Esophagus (tissue), 2 donors: ENCODE data around the gene BPTF. TPM values are rescaled to one million over a fixed set of nuclear protein-coding genes. Genes with fewer than 3 reads are reported as not detected.
"Not testable (repeated sequence)": the region's sequence is repeated elsewhere in the genome, so short reads cannot be mapped to it uniquely, and the experiment has no call there.

Source experiments
- H3K27ac ChIP-seq, 2 donors: one replicate each; pipeline ENCODE4 v1.5.1; 2013; ENCODE audit warnings: low read depth in 2 of 2, mild to moderate bottlenecking in 2 of 2, inconsistent platforms in 1 of 2, low read length in 1 of 2, moderate library complexity in 1 of 2
- H3K27me3 ChIP-seq, 2 donors: one replicate each; pipeline ENCODE4 v1.6.1; 2013; ENCODE audit warnings: low read length in 2 of 2, control low read depth in 1 of 2, mild to moderate bottlenecking in 1 of 2; ENCODE audit not compliant: insufficient read depth in 2 of 2, control insufficient read depth in 1 of 2
- H3K36me3 ChIP-seq, 2 donors: one replicate each; pipeline ENCODE4 v1.6.1; 2013; ENCODE audit warnings: low read length in 1 of 2; ENCODE audit not compliant: control insufficient read depth in 2 of 2, insufficient read depth in 2 of 2
- H3K4me1 ChIP-seq, 2 donors: one replicate each; pipeline ENCODE4 v1.6.1; 2013; ENCODE audit warnings: low read length in 1 of 2; ENCODE audit not compliant: control insufficient read depth in 2 of 2, insufficient read depth in 2 of 2
- H3K4me3 ChIP-seq, 2 donors: one replicate each; pipeline ENCODE4 v1.5.1; 2013; ENCODE audit warnings: low read length in 2 of 2, mild to moderate bottlenecking in 2 of 2, low read depth in 1 of 2, moderate library complexity in 1 of 2
- H3K9me3 ChIP-seq, 2 donors: one replicate each; pipeline ENCODE4 v1.6.1; 2013; ENCODE audit warnings: mild to moderate bottlenecking in 2 of 2, low read depth in 1 of 2, low read length in 1 of 2, moderate library complexity in 1 of 2; ENCODE audit not compliant: control insufficient read depth in 2 of 2, insufficient read depth in 1 of 2
- WGBS, 2 donors: extraction: QIAGEN DNeasy Blood & Tissue Kit; methylation state at CpG; one replicate each; pipeline ENCODE4 v1.1.7; 2013; 5-methylcytosine and 5-hydroxymethylcytosine counted together
- polyA plus RNA-seq, 2 donors: library from polyadenylated mRNA; stranded (reverse); fragments of 200-250 nt; gene quantifications; one replicate each; pipeline ENCODE4 v1.2.3, GENCODE V29; 2013
- donor health status: healthy with polysubstance abuse.
- donor health status: Bipolar disorder and iron deficiency.

BPTF gene
- polyA plus RNA-seq, 2 donors, result 14.5 to 17.8 TPM

DNA sequence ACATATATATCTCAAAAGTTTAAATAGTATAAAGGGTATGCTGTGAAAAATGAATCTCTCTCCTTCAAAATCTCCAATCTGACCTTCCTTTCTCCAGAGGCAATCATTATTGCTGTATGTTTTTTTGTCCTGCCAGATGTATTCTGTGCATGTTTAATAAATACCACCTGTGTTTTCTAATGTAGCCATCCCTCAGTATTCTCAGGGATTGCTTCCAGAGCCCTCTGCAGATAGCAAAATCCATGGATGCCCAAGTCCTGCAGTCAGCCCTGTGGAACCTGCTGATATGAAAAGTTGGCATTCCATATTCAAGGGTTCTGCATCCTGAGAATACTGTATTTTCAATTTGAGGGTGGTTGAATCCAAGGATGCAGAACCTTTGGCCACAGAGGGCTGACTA is 42.9 kb downstream of the BPTF start:
- H3K9me3 ChIP-seq, result no peaks in the 10 kb centered on the region
- no peaks in the 10 kb centered on the region for H3K36me3 ChIP-seq
- no peaks in the 10 kb centered on the region for H3K27me3 ChIP-seq
- no peak overlapping the region for H3K4me3 ChIP-seq
- H3K27ac ChIP-seq, result no peak overlapping the region
- no peaks in the 10 kb centered on the region for H3K4me1 ChIP-seq

DNA sequence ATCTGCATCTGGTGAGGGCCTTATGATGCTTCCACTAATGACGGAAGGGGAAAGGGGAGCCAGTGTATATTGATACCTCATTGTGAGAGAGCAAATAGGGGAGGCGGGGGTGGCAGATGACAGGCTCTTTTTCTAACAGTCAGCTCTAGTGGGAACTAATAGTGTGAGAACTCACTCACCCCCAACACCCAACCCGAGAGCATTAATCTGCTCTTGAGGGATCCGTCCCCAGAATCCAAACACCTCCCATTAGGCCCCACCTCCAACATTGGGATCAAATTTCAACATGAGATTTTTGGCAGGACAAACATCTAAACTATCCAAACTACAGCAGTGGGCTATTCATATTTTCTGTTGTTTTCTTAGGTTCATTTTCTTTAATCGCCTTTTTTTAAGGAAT is 54.4 kb downstream of the BPTF start:
- Histone ChIP-seq H3K36me3 (peaks cover 0 to 5% of the 10 kb centered on the region in 2 donors), H3K27me3 (no peaks in the 10 kb centered on the region), H3K27ac (no peak overlapping the region), H3K9me3 (no peaks in the 10 kb centered on the region), H3K4me1 (no peaks in the 10 kb centered on the region), H3K4me3 (no peak overlapping the region)
- 86 to 90% methylated on average over 5 of the region's 5 CpGs for WGBS, 2 donors

DNA sequence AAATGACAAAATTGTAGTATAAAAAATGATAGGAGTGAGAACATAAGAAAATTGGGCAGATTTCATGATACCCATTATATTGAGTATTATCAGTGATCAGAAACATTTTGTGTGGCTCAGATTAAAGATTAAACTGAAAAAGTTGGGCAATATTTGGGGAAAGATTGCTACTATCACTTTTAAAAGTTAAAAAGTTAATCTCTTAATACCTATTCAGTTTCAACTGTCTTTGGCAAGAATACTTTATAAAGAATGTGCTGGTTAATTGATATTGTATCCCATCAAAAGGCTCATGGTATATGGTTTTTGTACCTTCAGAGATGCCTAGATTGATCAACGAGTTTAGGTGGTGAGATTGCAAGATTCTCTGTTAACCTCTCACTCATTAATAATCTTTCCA is 55.8 kb downstream of the BPTF start:
- no peak overlapping the region for H3K27ac ChIP-seq
- no peaks in the 10 kb centered on the region for H3K4me1 ChIP-seq
- peaks cover 0 to 2% of the 10 kb centered on the region in 2 donors for H3K36me3 ChIP-seq
- WGBS, 2 donors, result 84 to 90% methylated on average over 1 of the region's 1 CpG
- H3K27me3 ChIP-seq, result no peaks in the 10 kb centered on the region
- H3K9me3 ChIP-seq, result no peaks in the 10 kb centered on the region
- no peak overlapping the region for H3K4me3 ChIP-seq

DNA sequence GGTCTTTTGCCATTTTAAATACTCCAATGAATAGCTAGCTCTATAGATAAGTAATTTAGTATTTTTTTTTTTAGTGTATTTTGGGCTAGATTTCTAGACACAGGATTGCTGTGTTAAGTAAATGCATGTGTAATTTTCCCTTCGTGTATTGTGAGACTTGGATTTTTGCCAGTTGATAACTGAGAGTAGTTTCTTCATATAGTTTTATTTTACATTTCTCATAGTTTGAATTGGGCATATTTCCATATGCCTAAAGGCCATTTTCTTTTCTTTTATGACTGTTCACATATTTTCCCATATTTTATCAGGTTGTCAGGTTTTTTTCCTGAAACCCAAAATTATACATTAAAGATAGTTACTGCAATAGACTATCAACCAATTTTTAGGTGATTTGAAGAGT is 59.4 kb downstream of the BPTF start:
- WGBS, 2 donors, result 17% methylated on average over 1 of the region's 1 CpG
- no peak overlapping the region for H3K27ac ChIP-seq
- H3K9me3 ChIP-seq, result no peaks in the 10 kb centered on the region
- H3K27me3 ChIP-seq, result no peaks in the 10 kb centered on the region
- H3K4me1 ChIP-seq, result no peaks in the 10 kb centered on the region
- H3K36me3 ChIP-seq, result peaks cover 3 to 4% of the 10 kb centered on the region in 2 donors
- H3K4me3 ChIP-seq, result no peak overlapping the region

DNA sequence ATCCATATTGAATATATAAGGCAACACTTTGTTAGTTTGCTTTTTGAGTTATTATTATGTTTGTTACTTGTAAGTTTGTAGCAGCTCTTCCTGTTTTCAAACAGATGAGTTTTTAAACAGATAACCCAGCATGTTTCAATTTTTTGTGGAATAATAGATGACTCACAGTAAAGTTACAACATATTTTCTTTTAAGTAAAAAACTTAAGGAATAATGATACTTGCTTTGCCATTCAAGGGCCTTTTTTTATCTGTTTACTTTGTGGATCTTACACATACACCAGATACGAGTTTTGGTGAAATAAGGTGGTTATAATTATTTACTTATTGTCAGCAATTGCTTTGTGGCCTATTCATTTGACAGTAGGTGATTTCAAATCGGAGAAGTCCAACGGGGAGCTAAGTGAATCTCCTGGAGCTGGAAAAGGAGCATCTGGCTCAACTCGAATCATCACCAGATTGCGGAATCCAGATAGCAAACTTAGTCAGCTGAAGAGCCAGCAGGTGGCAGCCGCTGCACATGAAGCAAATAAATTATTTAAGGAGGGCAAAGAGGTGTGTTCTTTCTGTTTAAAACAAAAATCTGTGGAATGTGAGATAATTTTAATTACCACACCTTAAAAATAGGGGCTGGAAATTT is 66.3 kb downstream of the BPTF start:
- H3K9me3 ChIP-seq, result no peaks in the 10 kb centered on the region
- H3K36me3 ChIP-seq, result peaks cover 5 to 7% of the 10 kb centered on the region in 2 donors
- H3K27ac ChIP-seq, result no peak overlapping the region
- no peaks in the 10 kb centered on the region for H3K27me3 ChIP-seq
- H3K4me3 ChIP-seq, result no peak overlapping the region
- 71 to 73% methylated on average over 6 of the region's 6 CpGs for WGBS, 2 donors
- no peaks in the 10 kb centered on the region for H3K4me1 ChIP-seq

DNA sequence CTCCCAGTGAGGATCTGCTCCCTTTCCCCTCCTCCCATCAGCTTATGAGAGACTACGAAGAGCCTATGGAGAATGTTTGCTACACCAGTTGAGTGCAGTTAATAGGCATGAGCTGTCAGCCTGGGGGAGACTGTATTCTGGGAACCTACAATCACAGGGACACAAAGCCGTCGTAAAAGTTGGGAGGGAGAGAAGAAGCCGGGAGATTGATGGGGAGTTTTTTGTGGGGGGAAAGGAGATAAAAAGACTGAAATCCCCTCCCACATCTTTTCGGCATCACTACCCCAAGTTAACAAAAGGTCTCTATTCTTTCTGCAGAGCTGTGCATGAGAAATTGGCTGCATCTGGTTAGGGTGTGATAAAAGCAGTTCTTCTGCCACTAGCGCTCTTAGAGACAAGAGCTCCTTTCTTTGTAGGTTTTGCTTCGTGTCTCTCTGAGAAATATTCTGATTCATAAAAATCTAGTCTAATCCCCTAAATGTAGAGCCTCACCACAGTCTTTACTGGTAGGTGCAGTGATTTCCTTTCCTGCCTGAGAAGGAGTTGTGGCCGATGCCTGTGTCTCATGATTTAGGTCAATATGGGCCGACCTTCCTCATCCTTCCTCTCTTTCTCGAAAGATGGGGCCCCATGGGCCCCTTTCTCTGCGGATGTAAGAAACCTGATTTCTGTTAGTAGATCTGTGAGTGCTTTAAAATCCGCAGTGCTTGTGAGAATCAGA is 77.4 kb downstream of the BPTF start:
- H3K4me3 ChIP-seq, result no peak overlapping the region
- H3K9me3 ChIP-seq, result no peaks in the 10 kb centered on the region
- H3K27ac ChIP-seq, result no peak overlapping the region
- 90 to 91% methylated on average over 12 of the region's 12 CpGs for WGBS, 2 donors
- peaks cover 10 to 17% of the 10 kb centered on the region in 2 donors for H3K36me3 ChIP-seq
- H3K27me3 ChIP-seq, result no peaks in the 10 kb centered on the region
- H3K4me1 ChIP-seq, result no peaks in the 10 kb centered on the region

DNA sequence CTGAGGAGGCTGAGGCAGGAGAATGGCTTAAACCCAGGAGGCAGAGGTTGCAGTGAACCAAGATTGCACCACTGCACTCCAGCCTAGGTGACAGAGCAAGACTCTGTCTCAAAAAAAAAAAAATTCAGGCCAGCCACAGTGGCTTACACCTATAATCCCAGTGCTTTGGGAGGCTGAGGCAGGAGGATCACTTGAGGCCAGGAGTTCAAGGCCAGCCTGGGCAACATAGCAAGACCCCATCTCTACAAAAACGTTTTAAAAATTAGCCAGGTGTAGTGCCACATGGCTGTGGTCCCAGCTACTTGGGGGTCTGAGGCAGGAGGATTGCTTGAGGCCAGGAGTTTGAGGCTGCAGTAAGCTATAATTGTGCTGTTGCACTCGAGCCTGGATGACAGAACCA is 80.0 kb downstream of the BPTF start:
- not testable (repeated sequence) for H3K27ac ChIP-seq, H3K4me1 ChIP-seq, H3K27me3 ChIP-seq, H3K9me3 ChIP-seq, H3K4me3 ChIP-seq
- H3K36me3 ChIP-seq, result peaks cover 9 to 10% of the 10 kb centered on the region in 2 donors
- 62 to 73% methylated on average over 2 of the region's 2 CpGs for WGBS, 2 donors

DNA sequence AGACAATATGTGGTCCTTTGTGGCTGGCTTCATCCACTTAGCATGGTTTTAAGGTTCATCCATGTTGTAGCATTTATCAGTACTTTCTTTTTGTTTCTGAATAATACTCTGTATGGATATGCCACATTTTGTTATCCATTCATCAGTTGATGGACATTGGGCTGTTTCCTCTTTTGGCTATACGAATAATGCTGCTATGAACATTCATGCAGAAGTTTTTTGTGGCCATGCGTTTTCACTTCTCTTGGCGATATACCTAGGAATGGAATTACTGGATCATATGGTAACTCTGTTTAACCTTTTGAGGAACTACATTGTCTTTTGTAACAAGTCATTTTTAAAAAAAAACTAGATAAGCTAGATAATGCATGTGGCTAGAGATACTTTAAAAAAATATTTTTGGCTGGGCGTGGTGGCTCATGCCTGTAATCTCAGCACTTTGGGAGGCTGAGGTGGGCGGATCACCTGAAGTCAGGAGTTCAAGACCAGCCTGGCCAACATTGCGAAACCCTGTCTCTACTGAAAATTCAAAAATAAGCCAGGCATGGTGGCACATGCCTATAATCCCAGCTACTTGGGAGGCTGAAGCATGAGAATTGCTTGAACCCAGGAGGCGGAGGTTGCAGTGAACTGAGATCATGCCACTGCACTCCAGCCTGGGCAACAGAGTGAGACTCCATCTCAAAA is 85.0 kb downstream of the BPTF start:
- 96% methylated on average over 7 of the region's 7 CpGs for WGBS, 2 donors
- not testable (repeated sequence) for H3K4me1 ChIP-seq, H3K4me3 ChIP-seq, H3K27ac ChIP-seq, H3K9me3 ChIP-seq, H3K36me3 ChIP-seq, H3K27me3 ChIP-seq

DNA sequence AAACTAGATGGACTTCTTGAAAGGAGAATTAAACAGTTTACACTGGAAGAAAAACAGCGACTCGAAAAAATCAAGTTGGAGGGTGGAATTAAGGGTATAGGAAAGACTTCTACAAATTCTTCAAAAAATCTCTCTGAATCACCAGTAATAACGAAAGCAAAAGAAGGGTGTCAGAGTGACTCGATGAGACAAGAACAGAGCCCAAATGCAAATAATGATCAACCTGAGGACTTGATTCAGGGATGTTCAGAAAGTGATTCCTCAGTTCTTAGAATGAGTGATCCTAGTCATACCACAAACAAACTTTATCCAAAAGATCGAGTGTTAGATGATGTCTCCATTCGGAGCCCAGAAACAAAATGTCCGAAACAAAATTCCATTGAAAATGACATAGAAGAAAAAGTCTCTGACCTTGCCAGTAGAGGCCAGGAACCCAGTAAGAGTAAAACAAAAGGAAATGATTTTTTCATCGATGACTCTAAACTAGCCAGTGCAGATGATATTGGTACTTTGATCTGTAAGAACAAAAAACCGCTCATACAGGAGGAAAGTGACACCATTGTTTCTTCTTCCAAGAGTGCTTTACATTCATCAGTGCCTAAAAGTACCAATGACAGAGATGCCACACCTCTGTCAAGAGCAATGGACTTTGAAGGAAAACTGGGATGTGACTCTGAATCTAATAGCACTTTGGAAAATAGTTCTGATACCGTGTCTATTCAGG is 85.9 kb downstream of the BPTF start:
- Histone ChIP-seq H3K4me3 (no peak overlapping the region), H3K27me3 (no peaks in the 10 kb centered on the region), H3K4me1 (no peaks in the 10 kb centered on the region), H3K27ac (no peak overlapping the region), H3K9me3 (no peaks in the 10 kb centered on the region), H3K36me3 (peaks cover 0 to 4% of the 10 kb centered on the region in 2 donors)
- WGBS, 2 donors, result 93 to 94% methylated on average over 10 of the region's 10 CpGs
